OCI-LY3 (cell line): ENCODE measurements around the gene ADAR.
A peak's percentile ranks its signal among the peaks of the same experiment; 100 is the strongest.

Source experiments
- CTCF ChIP-seq: fragments of 200-600, 300-600 bp; sonication (generic); IDR thresholded peaks from 2 replicates; pipeline ENCODE4 v1.5.1; 2014; ENCODE audit warnings: antibody characterized with exemption, low read length, low read depth
- EZH2phosphoT487 ChIP-seq: fragments of 200-600 bp; shearing (Covaris generic); IDR thresholded peaks from 2 replicates; pipeline ENCODE4 v1.6.1; 2018; ENCODE audit warnings: antibody characterized with exemption, mixed run types, low read depth

GRCh38 chr1:154607609-154608396, at the start of gene ADAR:
- TF ChIP-seq CTCF = peak; percentile 32
- no peak for TF ChIP-seq EZH2phosphoT487
